Neuronal stem cell (in vitro differentiated cells): ENCODE results near the gene MAVS.
A peak's percentile ranks its signal among the peaks of the same experiment; 100 is the strongest.
"Not testable (repeated sequence)": the region's sequence is repeated elsewhere in the genome, so short reads cannot be mapped to it uniquely, and the experiment has no call there.

Source experiments
- DNase-seq: peaks from one replicate; pipeline ENCODE4 v3.0.0-alpha.2; 2013; ENCODE audit warnings: low spot score
- H2AFZ ChIP-seq: one replicate; pipeline ENCODE4 v1.6.1; 2013; ENCODE audit warnings: mild to moderate bottlenecking, low read length, inconsistent platforms
- H2AK5ac ChIP-seq: 2 replicates; pipeline ENCODE4 v1.6.1; 2013; ENCODE audit warnings: low read depth, mild to moderate bottlenecking, inconsistent platforms, low read length, moderate library complexity, mixed read lengths
- H2BK120ac ChIP-seq: 2 replicates; pipeline ENCODE4 v1.6.1; 2013; ENCODE audit warnings: low read depth, mild to moderate bottlenecking, inconsistent platforms, low read length, moderate library complexity, mixed read lengths
- H2BK12ac ChIP-seq: one replicate; pipeline ENCODE4 v1.6.1; 2013; ENCODE audit warnings: low read length, inconsistent platforms
- H2BK15ac ChIP-seq: 2 replicates; pipeline ENCODE4 v1.6.1; 2013; ENCODE audit warnings: mild to moderate bottlenecking, low read length, inconsistent platforms, mixed read lengths
- H2BK5ac ChIP-seq: one replicate; pipeline ENCODE4 v1.6.1; 2013; ENCODE audit warnings: inconsistent platforms, mild to moderate bottlenecking, low read length, moderate library complexity
- H3K14ac ChIP-seq: one replicate; pipeline ENCODE4 v1.6.1; 2013; ENCODE audit warnings: low read length, inconsistent platforms
- H3K18ac ChIP-seq: 2 replicates; pipeline ENCODE4 v1.6.1; 2013; ENCODE audit warnings: low read length, inconsistent platforms
- H3K23ac ChIP-seq: 2 replicates; pipeline ENCODE4 v1.6.1; 2013; ENCODE audit warnings: low read depth, mild to moderate bottlenecking, mixed read lengths, low read length, inconsistent platforms; ENCODE audit not compliant: poor library complexity
- H3K27ac ChIP-seq: replicated peaks from 3 replicates; pipeline ENCODE4 v1.5.1; 2013; ENCODE audit warnings: low read length, inconsistent platforms
- H3K27me3 ChIP-seq, 3 experiments: 2 replicates each; pipeline ENCODE4 v1.6.1; 2013; ENCODE audit warnings: low read length in 3 of 3, mild to moderate bottlenecking in 2 of 3, inconsistent platforms in 1 of 3, low read depth in 1 of 3, mixed read lengths in 1 of 3, moderate library complexity in 1 of 3; ENCODE audit not compliant: control insufficient read depth in 3 of 3, insufficient read depth in 3 of 3
- H3K36me3 ChIP-seq, 2 donors: replicated peaks in 1 of 2; 2 replicates each; pipeline ENCODE4 v1.6.1; 2013; ENCODE audit warnings: low read length in 2 of 2; ENCODE audit not compliant: control insufficient read depth in 2 of 2, insufficient read depth in 2 of 2
- H3K4ac ChIP-seq: 2 replicates; pipeline ENCODE4 v1.6.1; 2013; ENCODE audit warnings: inconsistent platforms, mild to moderate bottlenecking, low read length, moderate library complexity
- H3K4me1 ChIP-seq, 2 donors: 1 replicate in 1 of 2; 2 replicates in 1 of 2; pipeline ENCODE4 v1.6.1; 2013; ENCODE audit warnings: low read length in 2 of 2, low read depth in 1 of 2; ENCODE audit not compliant: control insufficient read depth in 2 of 2, insufficient read depth in 1 of 2
- H3K4me2 ChIP-seq: one replicate; pipeline ENCODE4 v1.6.1; 2013; ENCODE audit warnings: mild to moderate bottlenecking, low read length, inconsistent platforms; ENCODE audit not compliant: insufficient read depth, poor library complexity, severe bottlenecking
- H3K4me3 ChIP-seq, 2 donors: 2 replicates each; pipeline ENCODE4 v1.5.1; 2013; ENCODE audit warnings: low read length in 2 of 2, mild to moderate bottlenecking in 2 of 2, inconsistent platforms in 1 of 2, moderate library complexity in 1 of 2
- H3K79me1 ChIP-seq: one replicate; pipeline ENCODE4 v1.6.1; 2013; ENCODE audit warnings: low read depth, mild to moderate bottlenecking, inconsistent platforms, low read length, moderate library complexity
- H3K9ac ChIP-seq: one replicate; pipeline ENCODE4 v1.6.1; 2013; ENCODE audit warnings: mild to moderate bottlenecking, low read depth, low read length, inconsistent platforms; ENCODE audit not compliant: poor library complexity
- H3K9me3 ChIP-seq, 2 donors: replicated peaks in 1 of 2; 2 replicates each; pipeline versions ENCODE3 to v1.6.1; 2013; ENCODE audit warnings: low read length in 2 of 2, mild to moderate bottlenecking in 2 of 2, inconsistent platforms in 1 of 2, low read depth in 1 of 2, mixed read lengths in 1 of 2, moderate library complexity in 1 of 2; ENCODE audit not compliant: control insufficient read depth in 2 of 2, insufficient read depth in 1 of 2
- H4K8ac ChIP-seq: one replicate; pipeline ENCODE4 v1.6.1; 2013; ENCODE audit warnings: low read depth, mild to moderate bottlenecking, inconsistent platforms, low read length, moderate library complexity
- H4K91ac ChIP-seq: one replicate; pipeline ENCODE4 v1.6.1; 2013; ENCODE audit warnings: low read length, low read depth, mild to moderate bottlenecking, inconsistent platforms; ENCODE audit not compliant: poor library complexity
- WGBS, 2 donors: extraction: QIAGEN DNeasy Blood & Tissue Kit; methylation state at CpG; one replicate each; pipeline ENCODE4 v1.1.7; 2013; ENCODE audit warnings: missing lambda C conversion rate in 2 of 2, mixed read lengths in 1 of 2; ENCODE audit not compliant: insufficient read length in 2 of 2, insufficient replicate concordance in 1 of 2; ENCODE audit errors: extremely low coverage in 2 of 2; 5-methylcytosine and 5-hydroxymethylcytosine counted together

MAVS gene

DNA sequence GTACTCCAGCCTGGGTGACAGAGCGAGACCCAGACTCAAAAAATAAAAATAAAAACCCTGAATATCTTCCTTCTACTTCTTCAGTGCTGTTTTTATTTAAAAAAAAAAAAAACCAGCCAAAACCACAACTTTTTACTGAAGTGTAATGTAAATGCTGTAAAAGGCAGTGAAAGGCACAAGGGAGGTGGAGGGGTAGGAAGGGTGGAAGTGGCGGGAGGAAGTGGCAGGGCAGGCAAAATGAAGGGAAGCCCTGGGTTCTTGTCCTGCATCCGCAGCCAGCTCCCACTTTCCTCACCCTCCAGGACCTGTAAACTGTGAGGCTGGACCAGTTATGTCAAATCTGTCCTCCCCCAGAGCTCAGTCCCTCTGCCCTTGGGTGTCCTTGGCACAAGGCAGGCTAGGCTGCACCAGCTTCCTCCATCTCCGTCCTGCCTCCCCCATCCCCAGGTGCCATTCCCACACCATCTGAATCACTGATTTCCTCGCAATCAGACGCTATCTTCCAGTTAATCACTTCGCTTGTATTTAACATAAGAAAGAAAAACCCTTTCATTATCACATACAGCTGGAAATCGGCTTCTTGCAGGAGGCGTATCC is 28.8 kb downstream of the MAVS start:
- H3K18ac ChIP-seq, result peak overlapping the region; percentile 42
- H3K4ac ChIP-seq, result no peak overlapping the region
- H2AFZ ChIP-seq, result no peak overlapping the region
- H2AK5ac ChIP-seq, result no peak overlapping the region
- peaks cover 0 to 2% of the 10 kb centered on the region in 2 donors for H3K9me3 ChIP-seq
- H4K8ac ChIP-seq, result no peak overlapping the region
- no peak overlapping the region for H3K4me3 ChIP-seq
- H4K91ac ChIP-seq, result no peak overlapping the region
- H3K9ac ChIP-seq, result no peak overlapping the region
- WGBS, 2 donors, result no CpG with 5 or more reads among the region's 9 CpGs
- H3K14ac ChIP-seq, result no peak overlapping the region
- H2BK5ac ChIP-seq, result no peak overlapping the region
- H2BK120ac ChIP-seq, result no peak overlapping the region
- DNase-seq, result no peak
- H3K36me3 ChIP-seq, result peaks cover 14 to 51% of the 10 kb centered on the region in 2 donors
- no peaks in the 10 kb centered on the region for H3K27me3 ChIP-seq
- H3K79me1 ChIP-seq, result no peaks in the 10 kb centered on the region
- H2BK12ac ChIP-seq, result no peak overlapping the region
- H3K4me1 ChIP-seq, result no peaks in the 10 kb centered on the region
- H2BK15ac ChIP-seq, result no peak overlapping the region
- H3K23ac ChIP-seq, result no peak overlapping the region
- H3K4me2 ChIP-seq, result no peak overlapping the region
- H3K27ac ChIP-seq, result no peak overlapping the region

DNA sequence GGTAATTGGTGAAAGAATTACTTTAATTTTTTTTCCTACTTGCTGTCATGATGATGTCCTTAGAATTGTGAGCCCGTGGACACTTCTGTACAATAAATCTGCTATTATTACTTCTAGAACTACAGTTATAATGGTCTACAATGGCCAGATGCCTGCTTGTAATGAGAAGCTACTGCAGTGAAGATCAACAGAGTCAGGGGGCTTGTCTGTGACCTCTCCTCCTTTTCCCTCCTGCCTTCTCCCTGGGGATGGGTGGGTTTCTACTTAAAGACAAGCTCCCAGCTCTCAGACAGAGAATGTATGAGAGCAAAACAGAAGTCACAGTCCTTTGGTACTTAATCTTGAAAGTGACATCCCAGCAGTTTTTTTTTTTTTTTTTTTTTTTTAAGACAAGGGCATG is 29.4 kb downstream of the MAVS start:
- no peak overlapping the region for H3K18ac ChIP-seq
- H2AFZ ChIP-seq, result no peak overlapping the region
- H3K36me3 ChIP-seq, result peaks cover 14 to 47% of the 10 kb centered on the region in 2 donors
- no peak overlapping the region for H3K9ac ChIP-seq
- H2AK5ac ChIP-seq, result no peak overlapping the region
- H3K4me2 ChIP-seq, result no peak overlapping the region
- H3K23ac ChIP-seq, result no peak overlapping the region
- no peak overlapping the region for H2BK15ac ChIP-seq
- no peak overlapping the region for H2BK12ac ChIP-seq
- H2BK120ac ChIP-seq, result no peak overlapping the region
- H3K4me3 ChIP-seq, result no peak overlapping the region
- no peaks in the 10 kb centered on the region for H3K4me1 ChIP-seq
- no peaks in the 10 kb centered on the region for H3K27me3 ChIP-seq
- peaks cover 0 to 2% of the 10 kb centered on the region in 2 donors for H3K9me3 ChIP-seq
- no peak overlapping the region for H3K27ac ChIP-seq
- no peak overlapping the region for H3K4ac ChIP-seq
- no peak overlapping the region for H4K91ac ChIP-seq
- no peak for DNase-seq
- H3K79me1 ChIP-seq, result no peaks in the 10 kb centered on the region
- no peak overlapping the region for H3K14ac ChIP-seq
- H2BK5ac ChIP-seq, result no peak overlapping the region
- no CpG with 5 or more reads among the region's 1 CpG for WGBS, 2 donors
- H4K8ac ChIP-seq, result no peak overlapping the region

DNA sequence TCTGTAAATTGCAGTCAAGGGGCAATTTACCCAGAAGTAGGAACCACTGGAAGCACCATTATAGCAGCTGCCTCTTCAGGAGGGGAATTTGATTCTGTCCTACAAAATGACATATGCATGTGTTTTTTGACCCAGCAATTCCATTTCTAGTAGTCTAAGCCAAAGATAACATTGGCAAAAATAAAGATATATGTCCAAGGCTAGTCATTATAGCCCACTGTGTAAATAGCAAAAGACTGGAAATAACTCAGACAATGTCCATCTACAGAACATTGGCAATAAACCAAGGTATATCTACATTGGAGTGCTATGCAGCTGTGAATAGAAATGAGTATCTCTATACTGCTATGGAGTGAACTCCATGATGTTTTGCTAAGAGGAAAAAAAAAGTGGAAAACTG is 30.0 kb downstream of the MAVS start:
- Histone ChIP-seq H3K27ac (no peak overlapping the region), H4K8ac (no peak overlapping the region), H2BK120ac (no peak overlapping the region), H3K4me3 (no peak overlapping the region), H3K18ac (no peak overlapping the region), H3K79me1 (no peaks in the 10 kb centered on the region), H2BK15ac (no peak overlapping the region), H4K91ac (no peak overlapping the region), H2BK12ac (no peak overlapping the region), H3K27me3 (no peaks in the 10 kb centered on the region), H3K36me3 (peaks cover 13 to 40% of the 10 kb centered on the region in 2 donors), H2AK5ac (no peak overlapping the region), H2AFZ (no peak overlapping the region), H3K23ac (no peak overlapping the region), H3K4me2 (no peak overlapping the region), H3K4me1 (no peaks in the 10 kb centered on the region), H3K9me3 (peaks cover 0 to 2% of the 10 kb centered on the region in 2 donors), H3K14ac (no peak overlapping the region), H3K4ac (no peak overlapping the region), H2BK5ac (no peak overlapping the region), H3K9ac (no peak overlapping the region)
- no peak for DNase-seq

DNA sequence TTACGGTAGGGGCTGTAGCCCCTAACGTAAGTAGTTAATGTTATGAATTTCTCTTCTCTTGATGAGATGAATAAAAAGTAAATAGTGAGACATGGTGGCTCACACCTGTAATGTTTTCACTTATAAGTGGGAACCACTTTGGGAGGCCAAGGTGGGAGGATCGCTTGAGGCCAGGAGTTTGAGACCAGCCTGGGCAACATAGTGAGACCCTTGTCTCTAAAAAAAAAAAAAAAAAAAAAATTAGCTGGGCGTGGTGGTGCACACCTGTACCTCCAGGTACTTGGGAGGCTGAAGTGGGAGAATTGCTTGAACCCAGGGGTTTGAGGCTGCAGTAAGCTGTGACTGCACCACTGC is 32.3 kb downstream of the MAVS start:
- peaks cover 6 to 18% of the 10 kb centered on the region in 2 donors for H3K36me3 ChIP-seq
- not testable (repeated sequence) for H2BK15ac ChIP-seq, H3K9me3 ChIP-seq, H3K4ac ChIP-seq, H2AK5ac ChIP-seq, DNase-seq, H3K14ac ChIP-seq, H2BK120ac ChIP-seq, H3K27me3 ChIP-seq, H2BK5ac ChIP-seq, H4K8ac ChIP-seq, H3K23ac ChIP-seq, H3K4me3 ChIP-seq, H3K4me2 ChIP-seq, H3K79me1 ChIP-seq, H3K4me1 ChIP-seq, H3K27ac ChIP-seq, H4K91ac ChIP-seq, H3K18ac ChIP-seq, H2AFZ ChIP-seq, H2BK12ac ChIP-seq, H3K9ac ChIP-seq
- WGBS, 2 donors, result no CpG with 5 or more reads among the region's 4 CpGs
